GM18505 (cell line): Measurements from ENCODE around the gene TMBIM1.

Experiments used
- ATAC-seq: cut with Tn5 transposase; IDR thresholded peaks from one replicate; pipeline ENCODE4 v1.9.1; 2021; ENCODE audit not compliant: unreplicated experiment
- POLR2A ChIP-seq: IDR thresholded peaks from 4 replicates; pipeline ENCODE4 v1.6.1; 2011; ENCODE audit warnings: borderline replicate concordance; ENCODE audit not compliant: insufficient read depth, insufficient read length; ENCODE audit errors: extremely low read depth

Gene TMBIM1, protein sequence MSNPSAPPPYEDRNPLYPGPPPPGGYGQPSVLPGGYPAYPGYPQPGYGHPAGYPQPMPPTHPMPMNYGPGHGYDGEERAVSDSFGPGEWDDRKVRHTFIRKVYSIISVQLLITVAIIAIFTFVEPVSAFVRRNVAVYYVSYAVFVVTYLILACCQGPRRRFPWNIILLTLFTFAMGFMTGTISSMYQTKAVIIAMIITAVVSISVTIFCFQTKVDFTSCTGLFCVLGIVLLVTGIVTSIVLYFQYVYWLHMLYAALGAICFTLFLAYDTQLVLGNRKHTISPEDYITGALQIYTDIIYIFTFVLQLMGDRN

DNA sequence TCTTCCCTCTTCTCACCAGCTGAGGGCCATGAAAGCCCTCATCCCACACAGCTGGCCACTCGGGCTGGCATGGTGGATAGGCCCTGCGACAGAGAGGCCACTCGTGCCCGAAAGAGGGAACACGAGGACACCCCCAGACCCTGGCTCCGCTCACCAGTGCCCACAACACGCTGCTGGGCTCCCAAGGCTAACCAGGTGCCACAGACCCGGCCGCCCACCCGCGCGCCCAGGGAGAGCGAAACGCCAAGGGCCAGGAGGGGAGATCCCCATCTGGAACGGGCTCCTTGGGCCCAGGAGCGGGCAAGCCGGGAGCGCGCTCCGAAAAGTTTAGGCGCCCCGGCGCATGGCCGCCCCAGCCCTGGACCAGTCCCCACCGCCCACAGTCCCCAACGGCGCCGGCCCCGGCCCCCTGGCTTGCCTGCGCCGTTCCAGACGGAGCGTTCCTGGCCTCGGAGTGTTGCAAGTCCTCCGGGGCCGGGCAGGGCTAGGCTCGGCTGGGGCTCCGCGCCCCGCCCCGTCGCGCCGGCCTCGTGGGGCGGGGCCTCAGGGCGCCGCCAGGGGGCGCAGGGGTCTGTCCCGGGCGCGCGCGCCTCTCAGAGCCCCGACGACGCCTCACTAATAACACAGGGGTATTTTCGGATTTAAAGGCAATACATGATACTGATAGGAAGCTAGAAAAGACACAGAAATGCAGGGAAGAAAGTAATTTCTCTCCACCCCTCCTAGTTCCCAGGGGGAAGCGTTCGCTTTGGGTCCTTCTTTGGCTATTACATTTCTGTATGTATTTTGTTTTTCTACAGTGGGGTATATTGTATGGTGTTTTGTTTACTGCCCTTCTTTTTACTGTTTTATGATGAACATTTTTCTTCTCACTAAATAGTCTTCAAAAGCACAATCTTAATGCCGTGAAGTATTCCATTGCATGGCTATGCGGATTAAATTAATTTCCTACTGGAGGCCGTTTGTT, at the start of gene TMBIM1:
Gene TMBIM1, minus strand, starts transcription at position 456 of the 967 bp plus-strand sequence. CDS start 10,362 bp downstream, outside the sequence.
- ATAC-seq = peak; percentile 73
- peak; percentile 52 for TF ChIP-seq POLR2A

DNA sequence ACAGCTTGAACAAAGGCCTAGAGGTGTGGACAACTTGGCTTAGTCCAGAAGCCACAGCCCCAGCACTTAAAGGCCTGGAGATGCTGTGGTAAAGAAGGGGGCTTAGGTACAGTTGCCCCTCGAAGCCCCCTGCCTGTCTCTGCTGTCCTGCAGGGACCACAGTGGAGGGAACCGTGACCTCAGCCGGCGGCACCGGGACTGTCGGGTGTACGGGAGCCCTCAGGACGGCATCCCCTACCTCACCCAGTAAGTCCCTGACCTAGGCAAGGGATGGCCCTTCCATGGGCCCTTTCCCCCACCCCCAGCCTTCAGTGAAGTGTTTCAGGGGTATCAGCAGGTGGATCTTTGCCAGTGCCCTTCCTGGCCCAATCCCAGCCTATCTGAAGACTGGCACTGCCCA, 49.1 kb upstream of the TMBIM1 start:
- no peak for ATAC-seq
- TF ChIP-seq POLR2A = no peak

DNA sequence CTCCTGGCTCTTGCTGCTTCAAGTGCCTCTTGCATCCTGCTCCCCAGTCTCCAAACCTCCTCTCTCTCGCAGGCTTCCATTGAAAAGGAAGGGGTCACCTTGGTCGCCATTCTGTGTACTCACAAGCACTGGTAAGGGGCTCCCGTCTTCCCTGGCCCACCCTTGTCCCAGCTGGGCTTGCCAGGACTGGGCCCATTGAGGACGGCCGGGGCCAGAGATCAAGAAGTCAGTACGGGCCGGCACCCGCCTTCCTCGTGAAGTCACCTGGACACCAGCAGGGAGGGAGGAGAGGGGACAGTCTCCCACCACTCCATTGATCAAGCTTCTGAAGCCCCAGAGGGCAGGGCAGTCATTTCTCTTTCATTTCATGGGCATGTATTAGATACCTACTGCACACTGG, 48.4 kb upstream of the TMBIM1 start:
- TF ChIP-seq POLR2A = no peak
- no peak for ATAC-seq

DNA sequence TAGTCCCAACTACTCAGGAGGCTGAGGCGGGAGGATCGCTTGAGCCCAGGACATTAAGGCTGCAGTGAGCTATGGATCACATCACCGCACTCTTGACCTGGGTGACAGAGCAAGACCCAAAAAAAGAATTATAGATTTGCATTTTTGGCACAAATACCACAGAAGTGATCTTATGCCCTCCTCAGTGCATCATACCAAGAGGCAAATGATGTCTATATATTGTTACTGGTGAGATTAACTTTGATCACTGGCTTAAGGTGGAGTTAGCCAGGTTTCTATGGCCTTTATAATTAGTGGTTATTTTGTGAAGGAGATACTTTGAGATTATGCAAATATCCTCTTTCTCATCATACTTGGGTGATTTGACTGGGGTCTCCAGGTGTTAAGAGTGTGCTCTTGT, 42.2 kb upstream of the TMBIM1 start:
- no peak for TF ChIP-seq POLR2A

DNA sequence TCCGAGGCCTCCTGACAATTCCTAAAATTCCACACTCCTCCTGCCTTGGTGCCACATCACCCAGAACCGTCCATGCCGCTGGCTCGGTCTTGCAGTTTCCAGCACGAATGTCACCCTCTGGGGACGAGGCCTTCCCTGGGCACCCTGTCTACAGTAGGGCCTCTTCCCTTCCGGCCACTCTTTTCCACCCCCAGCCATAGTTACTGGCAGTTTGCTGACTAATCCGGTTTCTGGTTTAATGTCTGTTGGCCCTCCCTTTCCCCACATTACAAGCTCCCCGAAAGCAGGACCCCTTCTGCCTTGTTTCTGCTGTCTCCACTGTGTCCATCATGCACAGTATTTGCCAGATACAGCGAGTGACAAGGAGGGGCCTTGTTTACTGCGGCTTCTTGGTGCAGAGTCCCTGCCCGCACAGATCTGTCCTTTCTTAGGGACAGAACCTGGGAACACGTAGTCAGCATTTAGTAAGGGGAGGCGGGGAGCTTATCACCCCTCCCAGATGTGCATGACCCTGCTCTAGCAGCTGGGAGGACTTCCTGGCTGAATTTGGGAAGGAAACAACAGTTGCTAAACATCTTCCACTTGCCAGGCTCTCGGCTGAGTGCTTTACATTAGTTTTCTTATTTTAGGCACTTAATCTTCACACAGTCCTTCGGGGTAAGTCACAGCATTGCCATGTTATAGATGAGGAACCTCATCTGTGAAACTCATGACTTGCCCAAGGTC, 40.8 kb upstream of the TMBIM1 start:
- no peak for ATAC-seq
- no peak for TF ChIP-seq POLR2A

More for the DNA sequence above, 42.2 kb upstream of the TMBIM1 start:
- ATAC-seq = no peak

DNA sequence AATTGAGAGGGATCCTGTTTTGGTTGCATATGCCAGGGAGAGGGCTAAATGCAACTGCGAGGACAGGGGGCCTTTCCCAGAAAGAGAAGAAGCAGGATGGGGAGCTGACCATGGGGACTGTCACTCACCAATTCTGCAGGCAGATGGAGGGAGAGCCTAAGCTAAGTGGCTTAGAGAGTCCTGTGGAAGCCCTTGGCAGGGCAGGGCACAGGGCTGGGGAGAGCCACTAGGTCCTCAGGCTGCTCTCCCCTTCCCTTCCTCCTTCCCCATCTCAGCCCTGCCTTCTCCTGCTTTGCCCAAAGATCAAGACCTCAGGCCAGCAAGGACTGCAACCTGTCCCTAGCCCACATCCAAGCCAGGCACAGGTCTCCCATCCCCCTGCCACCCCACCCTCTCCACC, 40.0 kb upstream of the TMBIM1 start:
- ATAC-seq = no peak
- no peak for TF ChIP-seq POLR2A

DNA sequence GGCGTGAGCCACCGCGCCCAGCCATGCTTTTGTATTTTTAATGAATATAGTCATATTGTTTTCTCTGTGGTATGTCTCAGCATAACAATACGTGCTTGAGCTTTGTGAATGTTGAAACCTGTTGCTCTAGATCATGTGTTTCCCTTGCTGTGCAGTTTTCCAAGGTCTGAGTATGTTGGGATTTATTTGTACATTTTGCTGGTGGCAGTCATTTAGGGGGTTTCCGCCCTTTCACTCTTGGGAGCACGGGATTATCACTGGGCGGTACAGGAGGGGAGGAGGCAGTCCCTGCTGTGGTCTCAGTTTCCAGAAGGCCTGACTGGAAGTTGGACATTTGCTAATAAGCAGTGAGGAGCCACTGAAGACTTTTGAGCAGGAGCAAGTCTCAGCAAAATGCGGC, 39.4 kb upstream of the TMBIM1 start:
- ATAC-seq = no peak
- no peak for TF ChIP-seq POLR2A

DNA sequence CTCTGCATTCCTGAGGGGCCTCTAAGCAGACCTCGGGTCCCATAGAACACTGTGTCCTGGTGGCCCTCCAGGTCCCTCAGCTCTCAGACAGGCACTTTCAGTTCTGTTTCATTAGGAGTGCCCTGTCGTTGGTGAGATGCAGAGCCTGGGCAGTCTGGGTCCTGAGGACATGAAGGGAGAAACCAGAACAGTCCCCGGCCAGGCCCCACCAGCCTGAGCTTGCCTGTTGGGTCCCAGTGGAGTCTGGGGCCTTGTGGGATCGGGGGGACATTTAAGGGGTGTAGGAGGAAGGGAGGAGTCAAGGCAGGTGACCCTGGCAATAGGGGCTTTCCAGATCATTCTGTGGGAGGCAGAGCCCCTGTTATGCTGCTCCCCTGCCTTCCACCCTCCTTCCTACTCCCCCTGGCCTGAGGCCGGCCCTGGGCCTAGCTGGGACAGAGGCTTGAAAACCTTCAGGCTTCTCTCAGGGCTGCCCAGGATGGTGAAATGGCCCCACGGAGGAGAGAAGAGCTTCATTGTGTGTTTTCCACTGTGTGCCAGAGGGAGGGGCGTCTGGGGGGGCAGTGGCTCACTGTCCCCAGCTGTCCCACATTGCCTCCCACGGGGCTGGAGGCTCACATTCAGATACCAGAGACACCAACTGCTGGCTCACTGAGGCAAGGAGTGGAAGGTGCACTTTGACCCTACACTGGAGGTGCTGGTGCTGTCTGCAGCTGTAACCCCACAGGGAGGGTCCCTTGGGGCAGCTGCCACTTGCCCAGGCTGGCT, 37.7 kb upstream of the TMBIM1 start:
- no peak for ATAC-seq

DNA sequence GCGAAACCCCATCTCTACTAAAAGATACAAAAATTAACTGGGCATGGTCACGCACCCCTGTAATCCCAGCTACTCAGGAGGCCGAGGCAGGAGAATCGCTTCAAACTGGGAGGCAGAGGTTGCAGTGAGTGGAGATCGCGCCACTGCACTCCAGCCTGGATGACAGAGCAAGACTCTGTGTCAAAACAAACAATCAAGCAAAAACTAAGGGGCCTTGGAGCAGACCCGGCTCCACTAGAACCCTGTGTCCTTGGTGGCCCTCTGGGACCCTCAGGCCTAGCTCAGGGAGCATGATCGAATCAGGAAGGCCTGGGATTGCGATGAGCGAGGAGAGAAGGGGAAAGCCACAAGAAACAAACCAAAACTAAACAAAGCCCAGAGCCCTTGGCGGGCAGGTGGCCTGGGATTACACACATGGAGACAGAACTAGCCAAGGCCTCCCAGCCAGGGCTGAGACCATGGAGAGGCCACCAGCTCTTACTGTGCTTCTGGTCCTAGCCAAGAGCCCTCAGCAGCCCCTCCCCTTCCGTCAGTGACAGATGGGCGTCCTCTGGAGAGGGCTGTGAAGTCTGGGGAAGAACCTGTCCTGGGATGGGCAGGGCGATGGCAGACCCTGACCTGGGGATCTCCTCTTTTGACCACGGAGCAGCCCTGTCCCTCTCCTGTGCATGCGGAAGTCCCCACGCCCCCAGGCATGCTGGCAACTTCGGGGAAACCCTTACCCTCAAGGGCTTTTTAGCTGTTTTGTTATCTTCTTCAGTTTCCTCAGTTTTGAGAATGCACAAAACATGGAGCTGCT, 36.9 kb upstream of the TMBIM1 start:
- ATAC-seq = no peak
- no peak for TF ChIP-seq POLR2A

More for the DNA sequence above, 37.7 kb upstream of the TMBIM1 start:
- TF ChIP-seq POLR2A = peak; percentile 62

DNA sequence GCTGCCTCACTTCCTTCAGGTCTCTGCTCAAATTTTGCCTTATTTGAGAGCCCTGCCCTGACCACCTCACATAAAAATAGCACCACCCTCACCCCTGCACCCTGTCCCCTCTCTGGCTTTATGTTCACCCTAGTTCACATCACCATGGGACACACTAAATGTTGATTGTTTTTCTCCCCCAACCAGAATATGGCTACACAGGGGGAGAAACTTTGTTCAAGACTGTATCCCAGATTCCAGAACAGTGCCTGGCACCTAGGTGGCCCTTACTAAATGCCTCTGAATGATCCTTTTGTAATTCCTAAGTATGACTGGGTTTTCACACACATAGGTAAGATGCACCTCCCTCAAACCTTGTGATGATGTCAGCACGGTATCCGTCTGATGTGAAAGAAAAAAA, 36.0 kb upstream of the TMBIM1 start:
- no peak for ATAC-seq
- no peak for TF ChIP-seq POLR2A

DNA sequence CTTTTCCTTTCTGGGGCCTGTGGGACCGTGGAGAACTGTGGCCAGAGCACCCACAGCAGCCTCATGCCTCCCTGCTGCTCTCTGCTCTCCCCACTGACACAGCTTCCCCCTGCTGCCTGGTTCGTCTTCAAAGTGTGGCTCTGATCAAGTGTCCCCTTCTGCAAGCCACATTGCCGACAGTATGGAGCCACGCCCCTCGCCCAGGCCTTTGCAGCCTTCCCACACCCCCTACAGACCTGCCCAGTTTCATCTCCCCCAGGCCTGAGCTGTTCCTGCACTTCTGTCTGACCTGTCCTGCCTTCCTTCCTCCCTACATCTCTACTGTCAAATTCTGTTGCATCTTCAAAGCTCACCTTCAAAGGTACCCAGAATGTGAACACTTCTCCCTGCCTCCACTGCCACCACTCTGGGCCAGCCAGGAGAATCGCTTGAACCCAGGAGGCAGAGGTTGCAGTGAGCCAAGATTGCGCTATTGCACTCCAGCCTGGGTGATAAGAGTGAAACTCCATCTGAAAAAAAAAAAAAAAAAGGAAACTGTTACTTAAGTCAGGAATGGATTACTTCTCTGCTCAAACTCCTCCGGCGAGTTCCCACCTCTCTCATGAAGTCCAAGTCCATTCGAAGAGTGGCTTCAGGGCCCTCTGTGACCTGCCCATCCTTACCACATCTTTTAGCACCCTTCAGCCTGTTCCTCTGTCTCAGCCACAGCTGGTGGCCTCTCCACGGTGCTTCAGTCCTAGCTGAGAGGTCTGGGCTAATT, 35.3 kb upstream of the TMBIM1 start:
- no peak for ATAC-seq
- TF ChIP-seq POLR2A = no peak

DNA sequence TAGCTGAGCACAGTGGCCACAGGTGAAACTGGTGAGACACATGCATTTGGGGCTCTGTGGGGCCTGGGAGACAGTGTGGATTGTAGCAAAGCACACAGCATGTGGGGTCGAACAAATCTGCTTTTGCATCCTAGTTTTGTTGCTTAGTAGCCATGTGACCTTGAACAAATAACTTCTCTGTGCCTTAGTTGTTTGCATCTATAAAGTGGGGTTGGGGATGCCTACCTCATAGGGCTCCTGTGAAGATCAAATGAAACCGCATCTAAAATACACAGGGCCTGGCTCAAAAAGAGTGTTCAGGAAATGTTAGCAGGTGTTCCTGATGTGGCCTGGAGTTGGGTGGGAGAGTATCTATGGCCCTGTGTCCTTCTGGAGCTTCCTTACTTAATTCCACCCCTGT, 34.0 kb upstream of the TMBIM1 start:
- no peak for TF ChIP-seq POLR2A
- ATAC-seq = no peak
